ENCODE results near the gene ARHGAP22. TPM values are rescaled to one million over a fixed set of nuclear protein-coding genes. Genes with fewer than 3 reads are reported as not detected.

The ARHGAP22 gene
- total RNA-seq, 2 donors from 2014 or later, result 4.4 to 8.6 TPM

- no peaks in the 10 kb centered on the region for H3K36me3 ChIP-seq
- 94% methylated on average over 4 of the region's 4 CpGs for WGBS
- no peak overlapping the region for H3K4me3 ChIP-seq
- H3K4me1 ChIP-seq (replicated peaks), result no peaks in the 10 kb centered on the region
- H3K27ac ChIP-seq, result no peak overlapping the region
- TF ChIP-seq POLR2AphosphoS5 (IDR thresholded peaks at IDR 0.05) (no peak), CTCF (IDR thresholded peaks at IDR 0.05) (no peak), POLR2A (IDR thresholded peaks at IDR 0.05) (no peak)
- H3K9me3 ChIP-seq, result no peaks in the 10 kb centered on the region
- no peak for DNase-seq (ENCODE audit: low spot score)
- H3K27me3 ChIP-seq (replicated peaks; ENCODE audit: insufficient read depth), result no peaks in the 10 kb centered on the region
- intact Hi-C loops (cut with DNase I), result no loop called here
These were observed 5.2 kb upstream of the ARHGAP22 start for GRCh38 chr10:48609899-48610584.

GRCh38 chr10:48609441-48609840, 4.6 kb upstream of the ARHGAP22 start:
- no peak for DNase-seq (ENCODE audit: low spot score)
- WGBS, result 88% methylated on average over 5 of the region's 5 CpGs
- Histone ChIP-seq H3K36me3 (no peaks in the 10 kb centered on the region), H3K9me3 (no peaks in the 10 kb centered on the region), H3K4me3 (no peak overlapping the region), H3K27ac (no peak overlapping the region), H3K27me3 (replicated peaks; ENCODE audit: insufficient read depth) (no peaks in the 10 kb centered on the region), H3K4me1 (replicated peaks) (no peaks in the 10 kb centered on the region)
- TF ChIP-seq POLR2AphosphoS5 (IDR thresholded peaks at IDR 0.05) (no peak), POLR2A (IDR thresholded peaks at IDR 0.05) (no peak), CTCF (IDR thresholded peaks at IDR 0.05) (no peak)
- intact Hi-C loops (cut with DNase I), result no loop called here

DNA sequence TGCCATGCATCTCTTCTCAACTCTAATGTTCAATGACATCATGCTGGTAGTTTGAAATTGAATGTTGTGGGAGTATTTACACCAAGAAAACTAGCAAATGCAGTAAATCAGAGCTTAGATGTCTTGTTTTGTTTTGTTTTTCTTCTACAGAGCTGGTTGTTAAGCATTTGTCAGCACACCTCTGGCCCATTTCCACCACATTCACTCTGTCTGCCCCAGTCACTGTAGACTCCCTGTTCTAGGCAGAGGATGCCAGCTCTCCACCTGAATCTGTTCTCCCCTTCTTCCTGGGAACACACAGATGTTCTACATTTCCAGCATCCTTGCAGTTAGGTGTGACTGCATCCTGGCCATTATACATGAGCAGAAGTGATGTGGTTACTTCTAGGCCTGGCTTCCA, 4.1 kb upstream of the ARHGAP22 start:
- Histone ChIP-seq H3K27ac (no peak overlapping the region), H3K4me3 (no peak overlapping the region), H3K4me1 (replicated peaks) (no peaks in the 10 kb centered on the region), H3K9me3 (no peaks in the 10 kb centered on the region), H3K36me3 (no peaks in the 10 kb centered on the region), H3K27me3 (replicated peaks; ENCODE audit: insufficient read depth) (peaks cover 5% of the 10 kb centered on the region)
- DNase-seq (ENCODE audit: low spot score), result no peak
- intact Hi-C loops (cut with DNase I), result no loop called here
- TF ChIP-seq CTCF (IDR thresholded peaks at IDR 0.05) (no peak), POLR2A (IDR thresholded peaks at IDR 0.05) (no peak), POLR2AphosphoS5 (IDR thresholded peaks at IDR 0.05) (no peak)

GRCh38 chr10:48608279-48608681, 3.4 kb upstream of the ARHGAP22 start:
- DNase-seq (ENCODE audit: low spot score), result no peak
- TF ChIP-seq POLR2AphosphoS5 (IDR thresholded peaks at IDR 0.05), result no peak
- peak in 2 of 4 experiments; percentile 29 to 43 for TF ChIP-seq CTCF (IDR thresholded peaks at IDR 0.05)
- TF ChIP-seq POLR2A (IDR thresholded peaks at IDR 0.05), result no peak
- intact Hi-C loops (cut with DNase I), result no loop called here
- Histone ChIP-seq H3K27me3 (replicated peaks; ENCODE audit: insufficient read depth) (peaks cover 6% of the 10 kb centered on the region), H3K9me3 (no peaks in the 10 kb centered on the region), H3K4me3 (no peak overlapping the region), H3K27ac (no peak overlapping the region), H3K4me1 (replicated peaks) (no peaks in the 10 kb centered on the region), H3K36me3 (no peaks in the 10 kb centered on the region)
- 68% methylated on average over 3 of the region's 3 CpGs for WGBS
